Neural crest cell (in vitro differentiated cells): ENCODE measurements around the gene IMPA2. TPM values are rescaled to one million over a fixed set of nuclear protein-coding genes. Genes with fewer than 3 reads are reported as not detected.

ENCODE experiments used
- DNase-seq: peaks from one replicate; pipeline ENCODE4 v3.0.0; 2021; ENCODE audit warnings: low read depth, mixed read lengths, low spot score
- H3K27ac Mint-ChIP-seq: one replicate; pipeline ENCODE4 v1.8.0; 2021; ENCODE audit warnings: mild to moderate bottlenecking, mixed read lengths; ENCODE audit not compliant: unreplicated experiment
- H3K27me3 Mint-ChIP-seq: 2 replicates; pipeline ENCODE4 v1.8.0; 2021; ENCODE audit warnings: low read depth, mild to moderate bottlenecking, mixed read lengths
- H3K36me3 Mint-ChIP-seq: 2 replicates; pipeline ENCODE4 v1.8.0; 2021; ENCODE audit warnings: low read depth, mild to moderate bottlenecking, mixed read lengths
- H3K4me1 Mint-ChIP-seq: 2 replicates; pipeline ENCODE4 v1.8.0; 2021; ENCODE audit warnings: mixed read lengths
- H3K4me3 Mint-ChIP-seq: one replicate; pipeline ENCODE4 v1.8.0; 2021; ENCODE audit warnings: mild to moderate bottlenecking, mixed read lengths
- H3K9me3 Mint-ChIP-seq: 2 replicates; pipeline ENCODE4 v1.8.0; 2021; ENCODE audit warnings: mixed read lengths
- total RNA-seq: library from RNA; stranded (reverse); gene quantifications from 2 replicates; pipeline ENCODE4 v1.2.1, GENCODE V29; 2021
- TF ChIP-seq, protein P1 (sequence below): fragments of 200-600 bp; sonication (generic); conservative IDR thresholded peaks from 2 replicates; pipeline ENCODE4 v1.5.0; 2021; ENCODE audit warnings: antibody characterized with exemption, mild to moderate bottlenecking

IMPA2 gene
- total RNA-seq, 1 donor from 2014 or later, result 51.3 TPM

DNA sequence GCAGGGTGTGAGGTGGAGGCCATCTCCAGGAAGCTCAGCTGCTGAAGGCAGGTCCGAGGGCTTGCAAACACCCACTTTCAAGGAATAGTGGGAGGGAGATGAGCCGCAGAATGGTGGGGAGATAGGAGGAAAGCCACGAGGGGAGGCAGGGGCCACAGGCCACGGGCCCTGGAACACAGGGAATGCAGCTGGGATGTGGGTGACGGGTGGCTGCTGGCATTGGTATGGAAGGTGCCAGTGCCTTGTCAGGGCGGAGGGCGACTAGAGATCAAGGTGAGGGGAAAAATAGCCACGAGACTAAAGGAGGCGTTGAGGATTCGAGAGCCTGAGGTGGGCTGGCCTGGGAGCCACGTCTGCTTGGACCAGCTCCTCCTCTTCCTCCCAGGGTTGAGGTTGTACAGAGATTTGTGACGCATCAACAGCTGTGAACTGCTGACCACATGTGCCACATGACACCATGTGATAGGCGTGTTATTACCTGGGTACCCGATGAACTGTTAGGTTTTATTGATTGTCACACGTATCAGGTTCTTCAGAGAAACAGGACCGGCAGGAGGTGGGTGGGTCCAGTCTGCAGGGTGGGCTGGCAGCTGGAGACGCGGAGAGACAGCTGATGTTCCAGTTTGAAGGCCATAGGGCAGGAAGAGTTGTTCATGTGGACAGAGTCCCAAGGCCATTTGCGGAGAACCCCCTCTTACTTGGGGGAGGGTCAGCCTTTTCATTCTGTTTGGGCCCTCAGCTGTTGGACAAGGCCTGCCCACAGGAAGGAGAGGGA lies 9.9 kb downstream of the IMPA2 start:
- peaks cover 45% of the 10 kb centered on the region for H3K4me1 Mint-ChIP-seq
- H3K9me3 Mint-ChIP-seq, result no peaks in the 10 kb centered on the region
- no peaks in the 10 kb centered on the region for H3K27me3 Mint-ChIP-seq
- DNase-seq, result no peak
- no peak overlapping the region for H3K4me3 Mint-ChIP-seq
- no peaks in the 10 kb centered on the region for H3K36me3 Mint-ChIP-seq
- H3K27ac Mint-ChIP-seq, result no peak overlapping the region
- TF ChIP-seq, protein P1, sequence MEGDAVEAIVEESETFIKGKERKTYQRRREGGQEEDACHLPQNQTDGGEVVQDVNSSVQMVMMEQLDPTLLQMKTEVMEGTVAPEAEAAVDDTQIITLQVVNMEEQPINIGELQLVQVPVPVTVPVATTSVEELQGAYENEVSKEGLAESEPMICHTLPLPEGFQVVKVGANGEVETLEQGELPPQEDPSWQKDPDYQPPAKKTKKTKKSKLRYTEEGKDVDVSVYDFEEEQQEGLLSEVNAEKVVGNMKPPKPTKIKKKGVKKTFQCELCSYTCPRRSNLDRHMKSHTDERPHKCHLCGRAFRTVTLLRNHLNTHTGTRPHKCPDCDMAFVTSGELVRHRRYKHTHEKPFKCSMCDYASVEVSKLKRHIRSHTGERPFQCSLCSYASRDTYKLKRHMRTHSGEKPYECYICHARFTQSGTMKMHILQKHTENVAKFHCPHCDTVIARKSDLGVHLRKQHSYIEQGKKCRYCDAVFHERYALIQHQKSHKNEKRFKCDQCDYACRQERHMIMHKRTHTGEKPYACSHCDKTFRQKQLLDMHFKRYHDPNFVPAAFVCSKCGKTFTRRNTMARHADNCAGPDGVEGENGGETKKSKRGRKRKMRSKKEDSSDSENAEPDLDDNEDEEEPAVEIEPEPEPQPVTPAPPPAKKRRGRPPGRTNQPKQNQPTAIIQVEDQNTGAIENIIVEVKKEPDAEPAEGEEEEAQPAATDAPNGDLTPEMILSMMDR, result no peak

DNA sequence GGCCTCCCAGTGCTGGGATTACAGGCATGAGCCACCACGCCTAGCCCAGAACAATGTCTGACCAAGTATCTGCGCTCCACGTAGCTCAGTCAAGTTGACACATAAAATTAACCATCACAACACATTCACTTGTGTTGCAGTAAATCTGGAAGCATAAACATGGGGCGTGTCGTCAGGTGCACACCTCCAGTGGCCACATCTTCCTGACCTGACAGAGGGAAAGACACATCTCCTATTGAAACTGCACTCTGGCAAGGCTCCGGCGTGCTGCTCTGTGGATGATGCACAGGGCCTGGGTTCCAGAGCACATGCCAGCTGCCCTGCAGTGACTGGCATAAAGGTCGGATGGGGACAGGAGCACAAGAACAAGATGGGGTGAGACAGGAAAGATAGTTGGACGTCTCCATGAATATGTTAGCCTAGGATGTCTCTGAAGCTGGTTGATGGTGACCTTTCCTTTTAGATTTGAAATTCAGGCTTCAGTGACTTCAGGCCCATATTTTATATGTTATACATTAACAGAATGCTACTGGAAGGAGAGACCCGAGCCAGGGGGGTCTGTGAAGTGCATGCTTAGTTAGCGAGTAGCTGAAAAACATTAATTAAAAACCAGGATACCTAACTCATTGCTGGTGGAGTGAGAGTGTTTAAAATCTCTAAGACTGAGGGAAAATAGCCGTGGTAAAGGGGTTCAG lies 10.9 kb downstream of the IMPA2 start:
- H3K4me3 Mint-ChIP-seq, result no peak overlapping the region
- no peak for DNase-seq
- TF ChIP-seq, protein P1, result no peak
- no peaks in the 10 kb centered on the region for H3K36me3 Mint-ChIP-seq
- no peaks in the 10 kb centered on the region for H3K9me3 Mint-ChIP-seq
- H3K4me1 Mint-ChIP-seq, result peaks cover 37% of the 10 kb centered on the region
- H3K27ac Mint-ChIP-seq, result no peak overlapping the region
- H3K27me3 Mint-ChIP-seq, result no peaks in the 10 kb centered on the region

GRCh38 chr18:11993264-11993916 lies 12.1 kb downstream of the IMPA2 start:
- H3K36me3 Mint-ChIP-seq, result no peaks in the 10 kb centered on the region
- H3K4me1 Mint-ChIP-seq, result peaks cover 38% of the 10 kb centered on the region
- H3K27ac Mint-ChIP-seq, result peak overlapping the region; percentile 66
- H3K9me3 Mint-ChIP-seq, result no peaks in the 10 kb centered on the region
- H3K27me3 Mint-ChIP-seq, result no peaks in the 10 kb centered on the region
- DNase-seq, result no peak
- no peak overlapping the region for H3K4me3 Mint-ChIP-seq
- TF ChIP-seq, protein P1, result no peak

GRCh38 chr18:11994336-11994702 lies 13.0 kb downstream of the IMPA2 start:
- TF ChIP-seq, protein P1, result no peak
- no peak for DNase-seq
- Mint-ChIP-seq H3K27ac (peak overlapping the region; percentile 59), H3K4me3 (no peak overlapping the region), H3K9me3 (no peaks in the 10 kb centered on the region), H3K36me3 (no peaks in the 10 kb centered on the region), H3K27me3 (no peaks in the 10 kb centered on the region), H3K4me1 (peaks cover 37% of the 10 kb centered on the region)

DNA sequence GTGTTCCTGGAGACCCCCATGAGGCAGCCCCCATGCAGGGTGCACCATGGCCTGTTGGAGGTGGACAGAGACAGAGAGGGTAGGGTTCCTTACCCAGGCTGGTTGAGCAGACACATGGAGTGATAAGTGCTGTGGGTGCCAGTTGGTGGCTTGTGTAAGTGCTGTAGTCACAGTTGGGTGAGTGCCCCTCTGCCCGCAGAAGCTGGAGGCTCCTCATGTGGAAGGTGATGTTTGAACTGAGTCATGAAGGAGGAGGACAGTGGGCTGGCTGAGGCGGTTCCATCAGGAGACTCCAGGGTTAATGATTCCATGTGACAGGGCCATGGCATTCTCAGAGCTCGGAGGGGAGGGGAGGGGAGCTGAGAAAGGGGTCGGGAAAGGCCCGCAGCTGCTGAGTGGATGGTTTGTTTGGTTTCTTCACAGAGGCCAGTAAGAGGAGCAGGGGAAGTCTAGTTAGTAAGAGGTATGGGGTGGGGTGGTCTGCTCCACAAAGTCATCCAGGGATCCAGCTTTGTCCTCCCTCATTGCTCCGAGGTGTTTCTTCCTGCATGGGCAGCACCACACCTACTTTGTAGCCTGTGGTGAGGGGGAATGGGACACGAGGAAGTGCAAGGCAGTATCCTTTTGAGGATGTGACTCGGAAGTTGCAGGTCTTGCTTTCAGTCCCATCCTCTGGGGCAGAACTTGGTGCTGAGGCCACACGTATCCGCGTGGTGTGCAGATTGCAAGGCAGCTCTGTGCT lies 13.6 kb downstream of the IMPA2 start:
- no peaks in the 10 kb centered on the region for H3K36me3 Mint-ChIP-seq
- peaks cover 37% of the 10 kb centered on the region for H3K4me1 Mint-ChIP-seq
- TF ChIP-seq, protein P1, result no peak
- H3K27ac Mint-ChIP-seq, result peak overlapping the region; percentile 59
- no peaks in the 10 kb centered on the region for H3K27me3 Mint-ChIP-seq
- H3K9me3 Mint-ChIP-seq, result no peaks in the 10 kb centered on the region
- no peak for DNase-seq
- H3K4me3 Mint-ChIP-seq, result no peak overlapping the region
